Measurements from ENCODE around the gene PI4KA. TPM values are rescaled to one million over a fixed set of nuclear protein-coding genes. Genes with fewer than 3 reads are reported as not detected.

The PI4KA gene
- total RNA-seq, 2 experiments from 2014 or later: 46.9 to 95.7 TPM

- no TSS peak for BruUV-seq (replicated peaks)
- H3K4me3 ChIP-seq (ENCODE audit: low read depth, low read length, poor library complexity, severe bottlenecking): no peak overlapping the region
- H3K9me2 ChIP-seq (ENCODE audit: insufficient read depth, low read length): no peaks in the 10 kb centered on the region
- no peaks in the 10 kb centered on the region for H3K4me1 ChIP-seq (ENCODE audit: insufficient read depth, low read length, poor library complexity, severe bottlenecking)
- CTCF ChIA-PET (ENCODE audit: unreplicated experiment): no interaction called here
- H2AFZ ChIP-seq (ENCODE audit: low read length): no peak overlapping the region
- intact Hi-C loops (cut with micrococcal nuclease; ENCODE audit: unreplicated experiment): no loop called here
- H4K20me1 ChIP-seq (ENCODE audit: insufficient read depth, low read length): peaks cover 12% of the 10 kb centered on the region; the same call in 1 of the 2 replicates
- H3K9me3 ChIP-seq (ENCODE audit: low read length): no peaks in the 10 kb centered on the region
- POLR2A ChIA-PET: interaction anchor here (1.0 kb wide), 1 partner anchor 10 kb away, joined by 5 read pairs; no protein-coding TSS in a partner anchor
- H3K36me3 ChIP-seq (ENCODE audit: insufficient read depth, low read length): no peaks in the 10 kb centered on the region
- TF ChIP-seq, protein P1, sequence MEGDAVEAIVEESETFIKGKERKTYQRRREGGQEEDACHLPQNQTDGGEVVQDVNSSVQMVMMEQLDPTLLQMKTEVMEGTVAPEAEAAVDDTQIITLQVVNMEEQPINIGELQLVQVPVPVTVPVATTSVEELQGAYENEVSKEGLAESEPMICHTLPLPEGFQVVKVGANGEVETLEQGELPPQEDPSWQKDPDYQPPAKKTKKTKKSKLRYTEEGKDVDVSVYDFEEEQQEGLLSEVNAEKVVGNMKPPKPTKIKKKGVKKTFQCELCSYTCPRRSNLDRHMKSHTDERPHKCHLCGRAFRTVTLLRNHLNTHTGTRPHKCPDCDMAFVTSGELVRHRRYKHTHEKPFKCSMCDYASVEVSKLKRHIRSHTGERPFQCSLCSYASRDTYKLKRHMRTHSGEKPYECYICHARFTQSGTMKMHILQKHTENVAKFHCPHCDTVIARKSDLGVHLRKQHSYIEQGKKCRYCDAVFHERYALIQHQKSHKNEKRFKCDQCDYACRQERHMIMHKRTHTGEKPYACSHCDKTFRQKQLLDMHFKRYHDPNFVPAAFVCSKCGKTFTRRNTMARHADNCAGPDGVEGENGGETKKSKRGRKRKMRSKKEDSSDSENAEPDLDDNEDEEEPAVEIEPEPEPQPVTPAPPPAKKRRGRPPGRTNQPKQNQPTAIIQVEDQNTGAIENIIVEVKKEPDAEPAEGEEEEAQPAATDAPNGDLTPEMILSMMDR (conservative IDR thresholded peaks at IDR 0.05; ENCODE audit: low read length): no peak
- no peak for TF ChIP-seq EZH2phosphoT487 (IDR thresholded peaks at IDR 0.05; ENCODE audit: borderline replicate concordance, low read depth, low read length)
- H3K27ac ChIP-seq (ENCODE audit: low read depth, low read length, poor library complexity, severe bottlenecking): no peak overlapping the region
- no peak for DNase-seq (ENCODE audit: low spot score)
- peaks cover 68% of the 10 kb centered on the region; the same call in 1 of the 2 replicates for H3K79me2 ChIP-seq (ENCODE audit: insufficient read depth, low read depth, low read length)
- no peak overlapping the region for H3K4me2 ChIP-seq (ENCODE audit: low read length)
These were observed 11.2 kb downstream of the PI4KA start for GRCh38 chr22:20847318-20847822.

- intact Hi-C loops (cut with micrococcal nuclease; ENCODE audit: unreplicated experiment): no loop called here
- Histone ChIP-seq H4K20me1 (ENCODE audit: insufficient read depth, low read length) (peaks cover 18% of the 10 kb centered on the region; the same call in 1 of the 2 replicates), H3K9me2 (ENCODE audit: insufficient read depth, low read length) (no peaks in the 10 kb centered on the region), H3K4me2 (ENCODE audit: low read length) (no peak overlapping the region), H3K36me3 (ENCODE audit: insufficient read depth, low read length) (no peaks in the 10 kb centered on the region), H3K9me3 (ENCODE audit: low read length) (no peaks in the 10 kb centered on the region), H3K4me1 (ENCODE audit: insufficient read depth, low read length, poor library complexity, severe bottlenecking) (no peaks in the 10 kb centered on the region), H2AFZ (ENCODE audit: low read length) (no peak overlapping the region), H3K27ac (ENCODE audit: low read depth, low read length, poor library complexity, severe bottlenecking) (no peak overlapping the region), H3K4me3 (ENCODE audit: low read depth, low read length, poor library complexity, severe bottlenecking) (no peak overlapping the region), H3K79me2 (ENCODE audit: insufficient read depth, low read depth, low read length) (peaks cover 53% of the 10 kb centered on the region; the same call in 1 of the 2 replicates)
- POLR2A ChIA-PET: interaction anchor here (0.7 kb wide), 1 partner anchor 21 kb away, joined by 5 read pairs; no protein-coding TSS in a partner anchor
- no TSS peak for BruUV-seq (replicated peaks)
- CTCF ChIA-PET (ENCODE audit: unreplicated experiment): no interaction called here
- TF ChIP-seq, protein P1 (conservative IDR thresholded peaks at IDR 0.05; ENCODE audit: low read length): no peak
- no peak for TF ChIP-seq EZH2phosphoT487 (IDR thresholded peaks at IDR 0.05; ENCODE audit: borderline replicate concordance, low read depth, low read length)
- no peak for DNase-seq (ENCODE audit: low spot score)
These were observed 14.3 kb downstream of the PI4KA start for GRCh38 chr22:20844055-20845037.

All from OCI-LY7 (cell line).